Gastroesophageal sphincter (tissue), 3 donors: Measurements from ENCODE around the gene ADAM23.

Experiments used
- CTCF ChIP-seq, 4 experiments: fragments of 200-600 bp in 2 of 4; fragments of 450-650 bp in 2 of 4; sonication (generic) in 1 of 4; IDR thresholded peaks; one replicate each; pipeline ENCODE4 v1.5.1; 2017 to 2019; ENCODE audit warnings: antibody characterized with exemption in 4 of 4, mild to moderate bottlenecking in 2 of 4, moderate library complexity in 2 of 4
- EP300 ChIP-seq: sonication (generic); formaldehyde crosslinking; IDR thresholded peaks from one replicate; pipeline ENCODE4 v1.6.1; 2017; ENCODE audit warnings: antibody characterized with exemption, mild to moderate bottlenecking
- POLR2AphosphoS5 ChIP-seq: sonication (generic); formaldehyde crosslinking; IDR thresholded peaks from one replicate; pipeline ENCODE4 v1.6.1; 2017; ENCODE audit warnings: antibody characterized with exemption

- TF ChIP-seq CTCF (IDR thresholded peaks at IDR 0.05) (no peak), POLR2AphosphoS5 (no peak), EP300 (no peak)
These were observed 35.0 kb downstream of the ADAM23 start for GRCh38 chr2:206478340-206478739.
